ENCODE data around the gene ANO7.

ANO7 gene

DNA sequence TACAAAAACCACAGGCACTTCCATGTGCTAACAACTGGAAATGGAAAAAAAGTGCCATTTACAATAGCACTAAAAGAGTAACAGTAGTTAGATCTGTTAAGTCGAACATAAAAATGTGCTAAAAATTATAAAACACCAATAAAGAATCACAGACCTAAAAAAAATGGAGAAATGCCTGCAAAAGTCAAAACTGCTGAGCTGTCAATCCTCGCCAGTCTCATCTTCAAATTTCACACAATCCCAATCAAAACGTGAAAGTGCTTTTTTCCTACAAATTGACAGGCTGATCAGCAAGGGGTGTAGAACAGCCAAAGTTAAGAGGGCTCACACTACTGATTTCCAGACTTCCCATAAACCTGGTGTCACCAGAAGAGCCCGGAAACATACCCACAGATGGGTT lies 53.2 kb downstream of the ANO7 start:
- H3K4me3 ChIP-seq (ENCODE audit: low read depth, low read length) = no peak overlapping the region
- no peak for DNase-seq (ENCODE audit: low read depth)
- no peak for TF ChIP-seq CTCF (IDR thresholded peaks at IDR 0.05; ENCODE audit: control insufficient read depth, extremely low read depth, insufficient read depth)

DNA sequence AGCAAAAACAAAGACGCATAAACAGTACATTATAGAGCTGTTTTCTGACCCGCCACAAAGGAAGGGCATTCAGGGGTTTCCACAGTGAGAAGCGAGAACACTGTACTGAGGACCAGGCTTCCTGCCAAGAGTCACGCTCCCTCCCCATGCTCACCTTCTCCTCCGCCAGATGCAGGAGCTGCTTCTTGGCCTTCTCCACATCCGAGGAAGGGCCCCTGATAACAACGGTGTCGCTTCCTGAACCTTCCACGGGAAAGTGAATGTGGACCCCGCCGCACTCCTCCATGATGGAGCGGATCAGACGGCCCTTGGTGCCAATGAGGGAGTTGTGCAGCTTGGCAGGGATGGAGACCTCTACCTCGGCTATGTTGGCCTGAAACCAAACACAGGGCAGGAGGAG lies 53.8 kb downstream of the ANO7 start:
- TF ChIP-seq CTCF (IDR thresholded peaks at IDR 0.05; ENCODE audit: control insufficient read depth, extremely low read depth, insufficient read depth) = no peak
- no peak overlapping the region for H3K4me3 ChIP-seq (ENCODE audit: low read depth, low read length)
- DNase-seq (ENCODE audit: low read depth) = no peak

GRCh38 chr2:241244368-241244767 lies 55.9 kb downstream of the ANO7 start:
- no peak overlapping the region for H3K4me3 ChIP-seq (ENCODE audit: low read depth, low read length)
- DNase-seq (ENCODE audit: low read depth) = no peak
- no peak for TF ChIP-seq CTCF (IDR thresholded peaks at IDR 0.05; ENCODE audit: control insufficient read depth, extremely low read depth, insufficient read depth)

- H3K4me3 ChIP-seq (ENCODE audit: low read depth, low read length) = no peak overlapping the region
- TF ChIP-seq CTCF (IDR thresholded peaks at IDR 0.05; ENCODE audit: control insufficient read depth, extremely low read depth, insufficient read depth) = no peak
- DNase-seq (ENCODE audit: low read depth) = no peak
These were observed 59.8 kb downstream of the ANO7 start for GRCh38 chr2:241248289-241248688.

DNA sequence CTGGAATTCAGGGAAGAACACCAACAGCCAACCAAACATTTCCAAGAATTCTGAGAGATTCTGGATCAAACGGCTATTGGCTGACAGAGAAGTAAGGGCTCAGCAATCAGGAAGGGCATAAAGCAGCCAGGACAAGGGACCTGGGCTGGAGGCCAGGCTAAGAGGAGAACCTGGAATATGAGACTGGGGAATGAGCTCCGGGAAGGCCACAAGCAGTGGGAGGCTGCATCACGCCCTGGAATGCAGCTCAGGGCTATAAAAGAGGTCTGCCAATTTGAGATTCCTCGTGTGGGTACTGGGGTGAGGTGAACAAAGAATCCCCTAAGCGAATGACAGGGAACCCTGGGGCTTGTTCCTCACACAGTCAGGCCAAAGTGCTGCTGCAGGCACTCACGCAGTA lies 60.4 kb downstream of the ANO7 start:
- no peak for TF ChIP-seq CTCF (IDR thresholded peaks at IDR 0.05; ENCODE audit: control insufficient read depth, extremely low read depth, insufficient read depth)
- H3K4me3 ChIP-seq (ENCODE audit: low read depth, low read length) = no peak overlapping the region
- no peak for DNase-seq (ENCODE audit: low read depth)

DNA sequence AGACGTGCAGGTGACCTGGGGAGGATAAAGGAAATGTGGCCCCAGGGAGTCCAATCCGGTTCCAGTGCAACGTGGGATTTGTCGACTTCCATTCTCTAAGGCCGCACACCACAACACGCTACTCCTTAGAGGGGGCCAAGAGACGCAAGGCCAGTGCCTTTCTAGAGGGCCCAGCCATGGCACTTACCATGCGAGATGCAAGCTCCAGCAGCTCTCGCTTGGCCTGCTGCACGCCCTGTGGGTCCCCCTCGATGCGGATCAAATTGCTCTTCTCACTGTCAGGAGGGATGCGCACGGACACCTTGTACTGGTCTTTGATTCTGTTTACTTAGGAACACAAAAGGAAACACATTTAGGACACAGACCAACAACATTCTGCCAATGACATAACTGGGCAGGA lies 61.2 kb downstream of the ANO7 start:
- no peak overlapping the region for H3K4me3 ChIP-seq (ENCODE audit: low read depth, low read length)
- no peak for TF ChIP-seq CTCF (IDR thresholded peaks at IDR 0.05; ENCODE audit: control insufficient read depth, extremely low read depth, insufficient read depth)
- no peak for DNase-seq (ENCODE audit: low read depth)

DNA sequence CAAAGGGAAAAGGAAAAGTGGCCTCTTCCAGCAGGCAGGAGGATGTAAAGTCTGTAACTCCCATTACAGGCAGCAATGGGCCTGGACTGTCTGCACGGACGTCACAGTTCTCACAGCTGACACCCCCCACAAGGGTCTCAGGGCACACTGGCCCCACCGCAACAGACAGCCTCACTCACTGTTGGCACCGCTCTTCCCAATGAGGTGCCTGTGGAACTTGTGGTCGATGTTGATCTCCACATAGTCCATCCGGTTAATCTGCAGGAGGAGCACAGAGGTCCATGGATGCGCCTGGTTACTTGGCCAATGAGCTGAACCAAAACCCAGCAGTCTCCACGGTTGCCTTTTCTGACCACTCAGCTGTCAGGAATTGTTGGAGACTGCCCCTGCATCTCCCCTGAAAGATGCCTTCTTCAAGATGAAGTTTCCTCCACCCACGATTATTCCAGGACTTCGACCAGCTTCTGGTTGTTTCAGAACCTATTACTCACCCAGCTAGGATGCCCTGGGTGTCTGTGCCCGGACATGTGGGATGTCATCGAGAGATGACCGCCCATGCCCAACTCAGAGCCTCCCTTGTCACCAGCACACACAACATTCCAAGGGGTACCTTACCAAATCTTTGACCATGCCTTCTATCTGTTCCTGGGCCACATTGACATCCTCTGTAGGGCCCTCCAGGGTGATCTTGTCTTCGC lies 64.5 kb downstream of the ANO7 start:
- H3K4me3 ChIP-seq (ENCODE audit: low read depth, low read length) = no peak overlapping the region
- TF ChIP-seq CTCF (IDR thresholded peaks at IDR 0.05; ENCODE audit: control insufficient read depth, extremely low read depth, insufficient read depth) = no peak
- DNase-seq (ENCODE audit: low read depth) = no peak
